ENCODE results near the gene CD3E.

GRCh38 chr11:118341815-118342489 lies 37.4 kb downstream of the CD3E start:
- TF ChIP-seq EZH2 (IDR thresholded peaks at IDR 0.05), result no peak
- TF ChIP-seq POLR2AphosphoS5 (IDR thresholded peaks at IDR 0.05; ENCODE audit: borderline replicate concordance, low read depth, low read length), result no peak
- TF ChIP-seq FOXP2 (optimal IDR thresholded peaks at IDR 0.05; ENCODE audit: control extremely low read depth, extremely low read length, insufficient read depth), result no peak

Data from SK-N-MC (cell line).